Chondrocyte (in vitro differentiated cells): Measurements from ENCODE around the gene ATF7. TPM values are rescaled to one million over a fixed set of nuclear protein-coding genes. Genes with fewer than 3 reads are reported as not detected.

Source experiments
- DNase-seq: peaks from one replicate; pipeline ENCODE4 v3.0.0; 2021; ENCODE audit warnings: mixed read lengths, low spot score
- H3K27ac Mint-ChIP-seq: one replicate; pipeline ENCODE4 v1.8.0; 2021; ENCODE audit warnings: mild to moderate bottlenecking, moderate library complexity, mixed read lengths; ENCODE audit not compliant: unreplicated experiment
- H3K27me3 Mint-ChIP-seq: 2 replicates; pipeline ENCODE4 v1.8.0; 2021; ENCODE audit warnings: low read depth, mixed read lengths
- H3K36me3 Mint-ChIP-seq: 2 replicates; pipeline ENCODE4 v1.8.0; 2021; ENCODE audit warnings: low read depth, mixed read lengths
- H3K4me1 Mint-ChIP-seq: 2 replicates; pipeline ENCODE4 v1.8.0; 2021; ENCODE audit warnings: low read depth, mild to moderate bottlenecking, mixed read lengths
- H3K4me3 Mint-ChIP-seq: one replicate; pipeline ENCODE4 v1.8.0; 2021; ENCODE audit warnings: mild to moderate bottlenecking, moderate library complexity, mixed read lengths; ENCODE audit not compliant: unreplicated experiment
- H3K9me3 Mint-ChIP-seq: 2 replicates; pipeline ENCODE4 v1.8.0; 2021; ENCODE audit warnings: low read depth, mixed read lengths
- CTCF ChIP-seq: fragments of 200-600 bp; sonication (generic); IDR thresholded peaks from 2 replicates; pipeline ENCODE4 v1.5.0; 2021; ENCODE audit warnings: antibody characterized with exemption, mild to moderate bottlenecking, moderate library complexity
- total RNA-seq: library from RNA; stranded (reverse); gene quantifications from 3 replicates; pipeline ENCODE4 v1.2.1, GENCODE V29; 2021

ATF7 gene
- total RNA-seq, 1 donor from 2014 or later: 44.4 TPM

- Mint-ChIP-seq H3K27ac (peak overlapping the region; percentile 23), H3K4me3 (no peak overlapping the region), H3K9me3 (no peaks in the 10 kb centered on the region), H3K36me3 (peaks cover 2% of the 10 kb centered on the region), H3K4me1 (peaks cover 30% of the 10 kb centered on the region), H3K27me3 (no peaks in the 10 kb centered on the region)
- no peak for DNase-seq
- TF ChIP-seq CTCF: no peak
Measured at GRCh38 chr12:53586745-53587144, 39.4 kb downstream of the ATF7 start.

DNA sequence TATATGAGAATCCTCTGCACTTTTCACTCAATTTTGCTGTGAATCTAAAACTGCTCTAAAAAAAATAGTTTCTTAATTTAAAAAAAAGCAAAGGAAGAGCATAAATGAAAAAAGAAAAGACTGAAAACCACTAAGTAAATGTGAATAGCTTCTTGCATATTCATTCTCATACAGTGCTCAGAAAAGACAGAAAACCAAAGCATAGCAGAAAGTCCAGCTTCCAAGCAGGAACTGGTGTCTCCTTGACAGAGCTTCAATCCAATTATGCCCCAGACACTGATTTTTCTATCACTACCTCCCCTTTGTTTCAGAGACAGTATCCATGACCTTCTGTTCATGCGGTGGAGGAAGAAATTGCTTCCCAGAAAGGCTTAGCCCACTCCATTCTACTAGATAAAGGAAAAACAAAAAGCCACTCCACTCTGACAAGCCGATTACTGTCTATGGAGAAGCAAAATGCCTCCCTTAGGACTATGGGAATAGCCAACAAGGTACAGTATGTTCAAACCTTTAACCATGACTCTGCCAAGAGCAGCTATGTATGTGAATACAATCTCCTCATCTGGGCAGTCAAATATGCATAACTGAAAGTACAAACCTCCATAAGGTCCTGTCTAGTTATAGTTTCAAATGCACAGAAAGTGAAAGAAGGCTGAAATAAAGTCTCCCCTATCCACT, 40.6 kb downstream of the ATF7 start:
- Mint-ChIP-seq H3K27me3 (no peaks in the 10 kb centered on the region), H3K4me1 (peaks cover 20% of the 10 kb centered on the region), H3K27ac (peak overlapping the region; percentile 30), H3K4me3 (no peak overlapping the region), H3K9me3 (no peaks in the 10 kb centered on the region), H3K36me3 (peaks cover 2% of the 10 kb centered on the region)
- DNase-seq: no peak
- TF ChIP-seq CTCF: no peak

- H3K27me3 Mint-ChIP-seq: no peaks in the 10 kb centered on the region
- H3K4me1 Mint-ChIP-seq: peaks cover 13% of the 10 kb centered on the region
- no peak overlapping the region for H3K27ac Mint-ChIP-seq
- no peak overlapping the region for H3K4me3 Mint-ChIP-seq
- peaks cover 8% of the 10 kb centered on the region for H3K36me3 Mint-ChIP-seq
- no peak for TF ChIP-seq CTCF
- H3K9me3 Mint-ChIP-seq: no peaks in the 10 kb centered on the region
- no peak for DNase-seq
Measured at GRCh38 chr12:53579545-53579955, 46.6 kb downstream of the ATF7 start.

DNA sequence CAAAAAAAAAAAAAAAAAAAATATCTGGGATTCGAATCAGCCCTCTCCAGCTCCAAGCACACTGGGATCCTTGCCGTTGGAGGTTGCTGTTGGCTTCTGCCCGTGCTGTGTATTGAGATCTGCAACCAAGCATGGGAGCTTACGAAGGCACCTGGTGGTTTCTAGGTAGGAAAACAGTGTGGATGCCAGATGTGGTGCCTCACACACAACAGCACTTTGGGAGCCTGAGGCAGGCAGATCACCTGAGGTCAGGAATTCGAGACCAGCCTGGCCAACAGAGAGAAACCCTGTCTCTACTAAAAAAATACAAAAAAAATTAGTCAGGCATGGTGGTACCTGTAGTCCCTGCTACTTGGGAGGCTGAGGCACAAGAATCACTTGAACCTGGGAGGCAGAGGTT, 47.4 kb downstream of the ATF7 start:
- no peak for DNase-seq
- Mint-ChIP-seq H3K9me3 (no peaks in the 10 kb centered on the region), H3K27ac (no peak overlapping the region), H3K36me3 (peaks cover 8% of the 10 kb centered on the region), H3K27me3 (no peaks in the 10 kb centered on the region), H3K4me3 (no peak overlapping the region), H3K4me1 (peaks cover 16% of the 10 kb centered on the region)
- no peak for TF ChIP-seq CTCF

GRCh38 chr12:53577941-53578352, 48.2 kb downstream of the ATF7 start:
- no peak for DNase-seq
- H3K27ac Mint-ChIP-seq: no peak overlapping the region
- H3K4me1 Mint-ChIP-seq: peaks cover 16% of the 10 kb centered on the region
- H3K9me3 Mint-ChIP-seq: no peaks in the 10 kb centered on the region
- peaks cover 7% of the 10 kb centered on the region for H3K36me3 Mint-ChIP-seq
- H3K4me3 Mint-ChIP-seq: no peak overlapping the region
- TF ChIP-seq CTCF: no peak
- no peaks in the 10 kb centered on the region for H3K27me3 Mint-ChIP-seq
